Fibroblast of upper back skin (primary cell): Measurements from ENCODE around the gene GAS5.

Source experiments
- DNase-seq: peaks from one replicate; pipeline ENCODE4 v3.0.0-alpha.2; 2013

GAS5 gene

DNA sequence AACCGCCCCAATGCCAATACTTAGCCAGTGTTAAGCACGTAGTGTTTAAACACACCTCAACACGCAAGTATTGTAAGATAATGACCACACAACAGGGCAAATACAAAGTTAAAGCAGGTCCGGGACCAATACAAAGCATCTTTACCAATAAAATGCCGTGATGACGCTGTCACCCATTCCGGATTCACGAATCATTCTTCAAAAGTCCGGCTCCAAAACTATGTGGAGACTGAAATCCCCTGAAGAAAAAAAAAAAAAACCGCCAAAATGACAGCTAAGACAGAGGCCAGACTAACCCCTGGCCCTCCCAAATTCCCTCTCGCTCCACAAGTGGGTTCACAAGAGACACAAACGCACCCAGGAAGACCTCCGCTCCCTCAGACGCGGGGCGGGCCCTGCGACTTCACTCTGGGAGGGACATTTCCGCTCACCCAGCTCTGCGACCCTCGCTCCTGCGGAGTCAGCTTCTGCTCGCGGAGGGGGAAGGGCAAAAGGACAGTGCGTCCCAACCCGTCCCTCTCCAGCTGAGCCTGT lies 43.9 kb downstream of the GAS5 start:
- DNase-seq: no peak

DNA sequence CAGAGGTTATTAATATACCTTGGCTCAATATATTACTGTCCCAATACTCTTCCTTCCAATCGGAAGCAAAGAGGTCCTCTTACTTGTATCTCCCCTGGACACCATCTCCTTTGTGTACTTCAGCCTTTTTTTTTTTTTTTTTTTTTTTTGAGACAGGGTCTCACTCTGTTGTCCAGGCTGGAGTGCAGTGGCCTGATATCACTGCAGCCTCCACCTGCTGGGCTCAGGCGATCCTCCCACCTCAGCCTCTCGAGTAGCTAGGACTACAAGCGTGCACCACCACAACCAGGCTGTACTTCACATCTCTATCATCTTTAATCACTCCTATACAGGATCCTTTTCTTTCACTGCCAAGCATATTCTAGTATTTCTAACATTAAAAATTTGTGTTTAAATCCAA lies 46.1 kb downstream of the GAS5 start:
- DNase-seq: no peak

DNA sequence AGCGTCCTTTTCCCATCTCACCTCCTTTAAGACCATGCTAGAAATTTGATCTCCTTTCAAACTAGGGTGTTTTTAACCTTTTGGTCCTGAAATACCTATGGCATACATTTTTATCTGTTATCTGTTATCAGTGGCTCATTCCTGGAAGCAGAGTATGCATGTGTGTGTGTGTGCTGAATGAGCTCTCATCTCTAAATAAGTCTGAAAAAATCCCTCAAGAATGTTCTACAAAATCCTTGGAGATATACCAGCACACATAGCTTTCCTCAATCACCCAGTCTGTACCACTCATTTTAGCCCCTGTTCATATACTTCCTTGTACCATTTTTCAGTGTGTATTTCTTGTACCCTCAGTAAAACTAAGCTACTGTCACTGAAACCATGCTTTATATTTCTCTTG lies 49.3 kb downstream of the GAS5 start:
- no peak for DNase-seq
